HG02678 (cell line): Measurements from ENCODE around the gene KIRREL3.

Experiments
- ATAC-seq: cut with Tn5 transposase; IDR thresholded peaks from one replicate; pipeline ENCODE4 v1.9.1; 2021; ENCODE audit warnings: mild to moderate bottlenecking, moderate library complexity; ENCODE audit not compliant: unreplicated experiment

The KIRREL3 gene

GRCh38 chr11:126683766-126684728 lies 316.5 kb downstream of the KIRREL3 start:
- ATAC-seq: no peak

- ATAC-seq: no peak
Observed at GRCh38 chr11:126682590-126682989, 318.0 kb downstream of the KIRREL3 start.

DNA sequence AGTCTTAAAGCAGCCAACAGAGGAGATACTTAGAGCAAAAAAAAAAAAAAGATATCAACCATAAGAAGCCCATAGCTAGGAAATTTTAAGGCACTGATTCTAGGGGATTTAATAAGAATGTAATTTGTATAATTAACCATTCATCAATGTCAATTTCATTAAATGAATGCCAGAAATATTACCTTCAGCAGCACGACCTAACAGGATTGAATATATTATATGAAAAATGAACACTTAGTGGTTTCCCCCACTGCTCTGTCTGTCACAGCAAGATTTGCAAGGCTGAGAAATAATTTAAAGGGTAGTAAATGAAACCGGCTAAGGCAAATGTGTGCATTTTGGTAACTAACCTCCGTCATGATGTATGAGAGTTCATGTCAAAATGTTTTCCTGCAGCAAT lies 319.9 kb downstream of the KIRREL3 start:
- no peak for ATAC-seq

- no peak for ATAC-seq
Observed at GRCh38 chr11:126680131-126680530, 320.4 kb downstream of the KIRREL3 start.

DNA sequence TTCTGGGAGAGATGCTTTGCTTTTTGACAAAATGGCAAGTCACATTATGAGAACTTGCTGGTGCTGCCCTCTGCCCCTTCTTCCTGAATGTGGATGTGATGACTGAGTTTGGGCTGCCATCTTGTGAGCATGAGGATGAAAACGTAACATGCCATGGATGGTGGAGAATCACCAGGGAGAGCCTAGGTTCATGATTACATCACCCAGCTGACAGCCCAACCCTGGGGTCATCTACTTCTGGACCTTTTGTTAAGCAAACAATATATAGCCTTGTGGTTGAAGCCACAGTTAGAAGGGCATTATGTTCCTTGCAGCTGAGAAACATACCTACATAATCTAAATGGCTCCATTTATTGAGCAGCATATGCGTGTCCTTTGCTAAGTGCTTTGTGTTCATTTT lies 321.5 kb downstream of the KIRREL3 start:
- no peak for ATAC-seq

DNA sequence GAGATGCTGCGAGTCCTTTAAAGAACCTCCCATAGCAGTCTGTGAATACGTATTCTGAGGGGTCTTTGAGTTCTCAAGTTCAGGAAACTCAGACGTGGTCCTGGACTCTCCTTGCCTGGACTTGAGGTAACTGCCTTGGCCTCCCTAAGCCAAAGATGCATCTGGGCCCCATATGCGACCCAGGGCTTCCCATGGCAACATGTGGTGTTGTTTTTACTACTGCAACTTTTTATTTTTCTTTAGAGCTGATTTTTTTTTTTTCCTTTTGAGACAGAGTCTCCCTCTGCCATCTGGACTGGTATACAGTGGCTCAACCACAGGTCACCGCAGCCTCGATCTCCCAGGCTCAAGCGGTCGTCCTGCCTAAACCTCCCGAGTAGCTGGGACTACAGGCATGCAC lies 324.0 kb downstream of the KIRREL3 start:
- ATAC-seq: no peak

DNA sequence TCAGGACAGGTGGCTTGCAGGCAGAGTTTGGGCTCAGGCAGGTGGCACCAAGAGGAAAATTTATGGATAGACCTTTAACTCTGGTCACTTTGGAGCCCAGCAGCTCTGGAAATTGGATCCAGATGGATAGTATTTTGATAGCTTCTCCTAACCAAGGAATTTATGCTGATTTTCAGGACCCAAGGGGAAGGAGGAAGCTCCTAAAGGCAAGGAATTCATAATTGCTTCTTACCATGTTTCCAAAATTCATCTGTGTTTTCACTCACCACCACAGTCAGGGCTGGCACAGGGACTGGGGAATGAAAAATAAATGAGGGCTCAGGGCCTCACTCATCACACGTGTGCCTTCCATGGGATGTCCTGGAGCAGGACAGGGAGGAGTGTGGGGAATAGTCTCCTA lies 327.3 kb downstream of the KIRREL3 start:
- ATAC-seq: no peak

GRCh38 chr11:126669416-126669815 lies 331.2 kb downstream of the KIRREL3 start:
- ATAC-seq: no peak

DNA sequence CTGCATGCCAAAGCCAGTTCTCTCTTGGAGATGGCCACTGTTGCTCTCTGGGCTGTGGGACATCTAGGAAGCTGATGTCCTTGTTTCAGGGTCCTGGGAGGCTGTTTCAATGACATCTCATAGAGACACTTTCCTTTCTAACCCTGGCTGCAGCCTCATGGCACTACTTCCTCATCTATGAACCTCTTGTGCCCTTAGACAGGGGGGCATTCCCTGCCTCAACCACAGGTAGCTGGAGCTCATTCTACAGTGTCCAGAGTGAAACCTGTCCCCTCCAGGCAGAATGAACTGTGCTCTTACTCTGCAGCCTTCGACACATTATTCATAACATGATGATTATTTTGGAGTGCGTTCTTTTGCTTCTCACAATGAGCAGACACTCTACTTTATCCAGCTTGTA lies 335.9 kb downstream of the KIRREL3 start:
- no peak for ATAC-seq

DNA sequence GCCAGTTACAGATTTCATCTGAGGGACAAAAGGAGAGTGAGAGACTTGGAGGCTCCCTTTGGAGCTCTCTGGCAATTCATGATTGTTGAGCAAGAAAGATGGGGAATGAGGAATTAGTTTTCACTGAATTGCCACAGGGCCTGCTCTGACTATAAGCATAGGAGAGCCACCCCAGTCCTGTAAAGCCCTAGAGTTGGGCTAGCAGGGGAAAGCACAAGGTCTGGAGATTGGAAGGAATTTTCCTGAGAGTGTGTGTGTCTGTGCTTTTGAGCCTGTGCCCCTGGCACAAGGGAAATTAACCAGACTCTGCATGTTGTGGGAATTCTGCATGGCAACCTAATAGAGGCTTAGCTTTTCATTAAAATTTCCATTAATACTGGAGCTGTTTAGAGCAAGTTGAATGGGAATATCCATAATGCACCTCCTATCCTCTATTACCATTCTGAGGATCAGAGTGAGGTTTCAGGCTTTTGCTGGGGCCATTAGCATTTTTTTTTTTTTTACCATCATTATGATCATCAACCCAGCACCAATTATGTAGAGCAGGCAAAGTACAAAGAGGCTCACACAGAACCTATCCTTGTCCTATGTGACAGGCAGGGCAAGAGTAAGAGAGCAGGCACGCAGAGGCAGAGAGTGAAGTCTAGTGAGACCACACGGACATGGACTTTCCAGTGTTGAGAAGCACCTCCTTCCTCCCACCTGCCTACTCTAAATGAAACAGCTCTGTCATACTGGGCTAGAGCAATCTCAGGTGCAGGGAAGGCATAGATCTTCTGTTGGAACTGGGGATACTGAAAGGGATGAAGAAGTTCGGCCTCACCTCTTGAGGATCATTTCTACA lies 336.6 kb downstream of the KIRREL3 start:
- ATAC-seq: no peak

DNA sequence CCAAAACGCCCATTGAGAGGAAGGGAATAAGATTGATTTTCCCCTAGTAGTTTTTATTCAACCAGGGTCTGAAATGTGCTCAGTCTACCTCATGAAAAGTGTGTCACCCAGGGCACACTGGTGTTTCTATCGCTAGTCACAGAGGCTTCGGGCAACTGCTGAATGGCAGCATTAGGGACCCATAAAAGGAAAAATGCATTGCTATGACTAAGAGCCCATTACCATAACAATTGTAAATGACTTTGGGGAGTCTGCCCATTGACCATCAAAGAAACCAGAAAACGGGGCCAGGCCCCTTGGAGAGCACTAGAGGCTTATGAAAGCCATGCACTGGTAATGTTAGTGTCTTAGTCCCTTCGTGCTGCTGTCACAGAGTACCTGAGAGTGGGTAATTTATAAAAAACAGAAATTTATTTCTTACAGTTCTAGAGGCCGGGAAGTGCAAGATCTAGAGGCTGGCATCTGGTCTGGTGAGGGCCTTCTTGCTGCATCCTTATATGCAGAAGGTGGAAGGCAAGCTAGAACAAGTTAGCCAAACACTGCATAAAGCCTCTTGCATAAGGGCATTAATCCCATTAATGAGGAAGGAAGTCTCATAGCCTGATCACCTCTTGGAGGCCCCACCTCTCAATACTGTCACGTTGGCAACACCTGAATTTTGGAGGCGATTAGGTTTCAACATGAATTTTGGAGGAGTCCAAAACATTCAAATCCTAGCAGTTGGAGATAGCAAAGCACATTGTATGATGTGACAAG lies 338.4 kb downstream of the KIRREL3 start:
- no peak for ATAC-seq

GRCh38 chr11:126660761-126661425 lies 339.7 kb downstream of the KIRREL3 start:
- ATAC-seq: no peak

DNA sequence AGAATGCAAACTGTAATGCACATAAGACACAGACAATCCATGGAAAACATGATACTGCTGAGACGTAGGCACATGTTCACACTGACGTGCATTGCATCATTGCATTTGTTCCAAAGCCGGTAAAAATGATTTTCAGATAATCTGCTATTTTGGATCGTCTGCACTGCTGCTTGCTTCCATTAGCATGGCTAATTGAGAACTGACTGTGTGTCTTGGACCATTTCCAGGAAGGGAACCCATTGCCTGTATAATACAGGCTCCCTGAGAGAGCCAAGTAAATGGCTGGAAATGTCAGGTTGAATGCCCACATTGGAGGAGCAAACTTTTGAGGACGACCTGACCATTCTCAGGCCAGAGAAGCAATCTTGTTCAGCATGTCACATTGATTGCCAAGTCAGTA lies 340.2 kb downstream of the KIRREL3 start:
- ATAC-seq: no peak

GRCh38 chr11:126658306-126659056 lies 342.1 kb downstream of the KIRREL3 start:
- ATAC-seq: no peak

- no peak for ATAC-seq
Observed at GRCh38 chr11:126655807-126656128, 344.8 kb downstream of the KIRREL3 start.

- ATAC-seq: no peak
Observed at GRCh38 chr11:126654886-126655806, 345.4 kb downstream of the KIRREL3 start.

DNA sequence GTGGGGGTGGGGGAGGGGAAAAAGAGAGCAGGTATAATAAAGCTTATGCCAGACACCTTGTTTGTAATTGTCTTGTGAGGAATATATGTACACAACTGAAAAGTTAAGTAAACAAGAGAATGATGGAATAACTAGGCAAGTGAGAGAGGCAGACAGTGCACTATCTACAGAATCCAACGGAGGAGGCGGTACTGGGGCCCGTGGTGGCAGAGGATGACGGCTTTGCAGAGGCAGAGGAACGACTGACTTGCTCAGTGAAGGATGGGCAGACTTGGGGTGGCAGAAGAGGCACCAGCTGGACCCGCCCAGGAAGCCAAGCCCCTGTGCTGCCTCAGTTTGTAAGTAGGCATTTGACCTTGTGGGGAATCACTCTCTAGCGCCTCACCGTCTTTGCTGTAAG lies 347.5 kb downstream of the KIRREL3 start:
- ATAC-seq: no peak

GRCh38 chr11:126647735-126648134 lies 352.8 kb downstream of the KIRREL3 start:
- ATAC-seq: no peak
